ENCODE data around the gene GSTP1.

DNA sequence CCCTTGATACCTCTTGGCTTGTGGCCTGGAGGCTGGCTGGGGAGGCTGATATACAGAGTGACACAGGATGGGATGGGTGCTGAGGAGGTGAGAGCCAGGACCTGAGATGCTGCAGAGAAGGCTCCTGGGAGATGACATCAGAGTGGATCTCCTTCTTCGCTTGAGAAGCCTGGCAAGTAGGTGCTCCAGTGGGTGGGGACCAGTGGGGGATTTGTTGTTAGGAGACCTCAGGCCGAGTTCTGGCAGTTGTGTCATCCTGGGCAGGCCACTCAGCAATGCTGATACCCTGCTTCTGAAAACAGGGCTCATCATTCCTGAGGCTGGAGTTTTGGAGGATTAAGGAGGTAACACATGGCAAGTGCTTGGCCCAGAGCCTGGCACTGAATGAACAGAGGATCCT is 21.2 kb downstream of the GSTP1 start:
- TF ChIP-seq, protein P1, sequence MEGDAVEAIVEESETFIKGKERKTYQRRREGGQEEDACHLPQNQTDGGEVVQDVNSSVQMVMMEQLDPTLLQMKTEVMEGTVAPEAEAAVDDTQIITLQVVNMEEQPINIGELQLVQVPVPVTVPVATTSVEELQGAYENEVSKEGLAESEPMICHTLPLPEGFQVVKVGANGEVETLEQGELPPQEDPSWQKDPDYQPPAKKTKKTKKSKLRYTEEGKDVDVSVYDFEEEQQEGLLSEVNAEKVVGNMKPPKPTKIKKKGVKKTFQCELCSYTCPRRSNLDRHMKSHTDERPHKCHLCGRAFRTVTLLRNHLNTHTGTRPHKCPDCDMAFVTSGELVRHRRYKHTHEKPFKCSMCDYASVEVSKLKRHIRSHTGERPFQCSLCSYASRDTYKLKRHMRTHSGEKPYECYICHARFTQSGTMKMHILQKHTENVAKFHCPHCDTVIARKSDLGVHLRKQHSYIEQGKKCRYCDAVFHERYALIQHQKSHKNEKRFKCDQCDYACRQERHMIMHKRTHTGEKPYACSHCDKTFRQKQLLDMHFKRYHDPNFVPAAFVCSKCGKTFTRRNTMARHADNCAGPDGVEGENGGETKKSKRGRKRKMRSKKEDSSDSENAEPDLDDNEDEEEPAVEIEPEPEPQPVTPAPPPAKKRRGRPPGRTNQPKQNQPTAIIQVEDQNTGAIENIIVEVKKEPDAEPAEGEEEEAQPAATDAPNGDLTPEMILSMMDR (IDR thresholded peaks at IDR 0.05): no peak
- TF ChIP-seq POLR2A (IDR thresholded peaks at IDR 0.05): no peak

All from testis (tissue), 2 donors.